Muscle layer of colon (tissue), 2 donors: ENCODE results near the gene SVIL.
"Not testable (repeated sequence)": the region's sequence is repeated elsewhere in the genome, so short reads cannot be mapped to it uniquely, and the experiment has no call there.

ENCODE experiments used
- H3K27ac ChIP-seq: one replicate; pipeline ENCODE4 v1.7.0; 2013; ENCODE audit warnings: low read depth, mild to moderate bottlenecking, low read length, moderate library complexity
- H3K27me3 ChIP-seq, 2 donors: one replicate each; pipeline ENCODE4 v1.7.0; 2013; ENCODE audit warnings: low read length in 2 of 2, mild to moderate bottlenecking in 2 of 2; ENCODE audit not compliant: insufficient read depth in 2 of 2, control insufficient read depth in 1 of 2
- H3K36me3 ChIP-seq: one replicate; pipeline ENCODE4 v1.7.0; 2013; ENCODE audit warnings: mild to moderate bottlenecking, low read length; ENCODE audit not compliant: insufficient read depth
- H3K4me1 ChIP-seq: one replicate; pipeline ENCODE4 v1.7.0; 2013; ENCODE audit warnings: mild to moderate bottlenecking, low read length; ENCODE audit not compliant: insufficient read depth
- H3K4me3 ChIP-seq, 2 donors: one replicate each; pipeline ENCODE4 v1.7.0; 2013; ENCODE audit warnings: low read length in 2 of 2, low read depth in 1 of 2, mild to moderate bottlenecking in 1 of 2, moderate library complexity in 1 of 2
- H3K9ac ChIP-seq: one replicate; pipeline ENCODE4 v1.7.0; 2013; ENCODE audit warnings: low read length
- H3K9me3 ChIP-seq: one replicate; pipeline ENCODE4 v1.7.0; 2013; ENCODE audit warnings: mild to moderate bottlenecking, low read length
- donor health status: abdominal sarcoma.
- donor health status: Adenocarcinoma of cecum.

The SVIL gene

GRCh38 chr10:29472301-29473086 is 162.3 kb downstream of the SVIL start:
- Histone ChIP-seq H3K27me3 (no peaks in the 10 kb centered on the region), H3K4me1 (peaks cover 38% of the 10 kb centered on the region), H3K36me3 (peaks cover 86% of the 10 kb centered on the region), H3K4me3 (no peak overlapping the region), H3K9me3 (no peaks in the 10 kb centered on the region), H3K9ac (no peak overlapping the region), H3K27ac (no peak overlapping the region)

GRCh38 chr10:29471544-29471859 is 163.3 kb downstream of the SVIL start:
- H3K27me3 ChIP-seq = no peaks in the 10 kb centered on the region
- no peak overlapping the region for H3K4me3 ChIP-seq
- peaks cover 88% of the 10 kb centered on the region for H3K36me3 ChIP-seq
- H3K4me1 ChIP-seq = peaks cover 32% of the 10 kb centered on the region
- H3K9me3 ChIP-seq = no peaks in the 10 kb centered on the region
- no peak overlapping the region for H3K9ac ChIP-seq
- H3K27ac ChIP-seq = peak overlapping the region; percentile 30

DNA sequence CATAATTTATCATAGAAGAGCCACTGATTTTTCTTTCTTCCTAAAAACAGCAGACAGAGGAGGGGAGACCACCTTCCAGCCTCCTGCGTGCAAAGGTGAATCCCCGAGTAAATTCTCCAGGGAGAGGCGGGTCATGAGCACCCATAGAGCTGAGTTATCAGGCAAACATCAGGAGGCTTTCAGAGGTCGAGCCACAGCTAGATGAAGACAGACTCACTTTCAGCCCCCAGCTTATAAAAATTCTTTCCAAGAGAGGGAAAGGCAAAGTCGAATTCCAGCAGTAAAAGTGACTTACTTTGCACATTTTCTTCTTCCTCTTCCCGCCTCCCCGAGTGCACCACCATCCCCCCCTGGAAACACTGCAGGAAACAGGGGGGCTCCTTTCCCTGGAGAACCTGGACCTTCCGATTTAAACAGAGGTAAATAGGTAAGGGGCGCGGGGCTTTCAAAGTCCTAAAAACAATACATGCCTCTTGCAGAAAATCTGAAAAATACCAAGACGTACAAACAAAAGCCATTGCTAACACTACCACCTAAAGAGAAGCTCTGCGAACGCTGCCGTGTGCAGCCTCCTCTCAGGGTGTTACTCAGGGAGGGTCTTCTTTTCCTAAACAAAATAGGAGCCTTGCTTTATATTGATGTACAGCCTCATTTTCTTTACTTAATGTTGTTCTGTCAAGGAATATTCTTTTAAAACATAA is 163.8 kb downstream of the SVIL start:
- H3K4me3 ChIP-seq = no peak overlapping the region
- peaks cover 88% of the 10 kb centered on the region for H3K36me3 ChIP-seq
- H3K9ac ChIP-seq = no peak overlapping the region
- no peaks in the 10 kb centered on the region for H3K9me3 ChIP-seq
- peaks cover 32% of the 10 kb centered on the region for H3K4me1 ChIP-seq
- H3K27ac ChIP-seq = peak overlapping the region; percentile 24
- H3K27me3 ChIP-seq = no peaks in the 10 kb centered on the region

DNA sequence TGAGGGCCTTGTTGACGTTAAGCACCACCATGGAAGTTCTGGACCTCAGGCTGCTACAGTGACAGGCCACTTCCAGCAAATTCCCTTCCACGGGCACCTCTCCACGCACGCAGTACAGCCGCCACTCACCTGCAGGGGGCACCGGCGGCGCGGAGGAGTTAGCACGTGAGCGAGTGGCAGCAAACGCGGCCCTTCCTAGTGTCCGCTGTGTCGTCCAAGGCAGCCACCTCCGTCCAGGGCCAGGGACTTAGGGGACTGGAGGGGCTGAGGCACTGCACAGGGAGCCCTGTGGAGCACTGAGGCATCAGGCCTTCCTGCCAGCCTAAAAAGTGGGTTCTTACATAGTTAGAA is 164.4 kb downstream of the SVIL start:
- Histone ChIP-seq H3K36me3 (peaks cover 88% of the 10 kb centered on the region), H3K4me1 (peaks cover 32% of the 10 kb centered on the region), H3K9ac (no peak overlapping the region), H3K27me3 (no peaks in the 10 kb centered on the region), H3K4me3 (no peak overlapping the region), H3K9me3 (no peaks in the 10 kb centered on the region), H3K27ac (no peak overlapping the region)

DNA sequence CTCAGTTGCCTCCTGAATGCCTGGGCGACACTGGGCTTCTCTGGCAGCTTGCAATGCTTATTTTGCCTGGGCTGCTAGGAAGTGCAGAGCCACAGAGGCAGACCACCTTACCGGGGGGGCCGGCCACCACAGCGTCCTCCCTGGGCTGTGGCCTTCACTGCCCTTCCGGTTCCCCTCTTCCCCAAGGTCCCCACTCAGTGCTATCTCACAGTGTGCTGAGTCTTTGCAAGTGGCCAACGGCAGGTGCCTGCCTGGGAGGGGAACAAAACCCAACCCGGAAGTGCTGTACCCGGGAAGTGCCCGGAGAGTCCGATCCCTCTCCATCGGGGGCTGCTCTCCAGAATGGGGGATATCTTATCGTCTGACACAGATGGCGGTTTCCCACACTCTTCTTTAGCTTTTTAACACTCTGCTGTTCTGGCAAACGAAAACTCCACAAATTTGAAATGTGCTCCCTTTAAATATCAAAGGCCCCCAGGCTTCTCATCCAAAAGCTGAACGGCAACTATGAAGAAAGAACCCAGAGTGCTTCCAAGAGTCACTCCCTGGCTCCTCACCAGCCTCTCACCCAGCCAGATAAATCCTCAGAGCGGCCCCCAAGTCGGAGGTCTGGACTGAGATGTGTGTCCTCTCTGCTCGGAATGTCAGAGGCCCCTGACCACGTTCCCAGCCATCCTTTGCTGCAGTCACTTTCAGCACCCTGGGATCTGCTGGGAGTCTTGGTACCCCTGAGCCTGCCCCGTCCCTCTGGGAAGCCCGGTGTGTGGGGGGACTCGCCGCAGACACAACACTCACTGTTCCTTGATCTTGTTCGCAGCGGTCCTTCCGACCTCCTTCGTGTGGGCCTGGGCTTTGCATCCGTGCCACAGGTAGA is 165.1 kb downstream of the SVIL start:
- H3K36me3 ChIP-seq = peaks cover 90% of the 10 kb centered on the region
- no peaks in the 10 kb centered on the region for H3K9me3 ChIP-seq
- H3K27me3 ChIP-seq = no peaks in the 10 kb centered on the region
- no peak overlapping the region for H3K27ac ChIP-seq
- H3K4me3 ChIP-seq = no peak overlapping the region
- no peak overlapping the region for H3K9ac ChIP-seq
- peaks cover 29% of the 10 kb centered on the region for H3K4me1 ChIP-seq

DNA sequence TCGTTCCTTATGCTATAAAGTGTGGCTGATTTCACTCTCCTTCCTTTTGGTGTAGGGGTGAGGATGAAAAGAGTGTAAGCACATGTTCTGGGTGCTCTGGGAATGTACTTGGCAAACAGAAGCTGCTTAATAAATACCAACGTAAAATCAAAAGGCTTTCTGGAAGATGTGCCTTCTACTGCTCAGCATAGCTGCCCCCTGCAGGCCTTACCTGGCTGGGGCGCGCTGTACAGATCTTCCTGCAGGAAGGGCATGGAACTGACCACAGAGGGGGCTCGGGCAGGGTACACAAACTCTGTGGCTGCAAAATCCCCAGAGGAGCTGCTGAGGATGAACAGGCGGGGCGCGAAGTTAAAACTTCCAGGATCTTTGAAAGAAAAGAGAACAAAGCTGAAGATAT is 169.4 kb downstream of the SVIL start:
- Histone ChIP-seq H3K9ac (no peak overlapping the region), H3K4me3 (no peak overlapping the region), H3K27me3 (no peaks in the 10 kb centered on the region), H3K27ac (no peak overlapping the region), H3K36me3 (peaks cover 94% of the 10 kb centered on the region), H3K9me3 (no peaks in the 10 kb centered on the region), H3K4me1 (peaks cover 3% of the 10 kb centered on the region)

GRCh38 chr10:29464671-29465171 is 170.1 kb downstream of the SVIL start:
- H3K4me3 ChIP-seq, H3K4me1 ChIP-seq, H3K27ac ChIP-seq, H3K9ac ChIP-seq, H3K9me3 ChIP-seq, H3K27me3 ChIP-seq: not testable (repeated sequence)
- H3K36me3 ChIP-seq = peaks cover 94% of the 10 kb centered on the region

DNA sequence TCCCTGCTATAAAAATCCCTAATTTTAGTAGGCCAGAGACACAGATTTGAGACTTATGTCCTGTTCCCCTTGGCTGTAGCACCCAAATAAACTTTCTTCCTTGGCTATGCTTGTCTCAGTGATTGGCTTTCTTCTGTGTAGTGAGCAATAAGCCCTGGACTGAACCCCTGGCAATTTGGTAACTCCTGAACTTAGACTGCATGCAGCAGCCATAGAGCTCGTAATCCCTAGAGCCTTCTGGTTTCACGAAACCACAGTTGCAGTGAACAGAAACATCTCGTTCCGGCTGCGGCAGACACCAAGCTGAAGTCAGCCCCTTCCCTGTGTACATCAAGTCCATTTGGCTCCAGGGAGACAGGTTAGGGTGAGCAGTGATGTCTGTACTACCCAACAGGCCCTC is 173.7 kb downstream of the SVIL start:
- H3K36me3 ChIP-seq = peaks cover 84% of the 10 kb centered on the region
- H3K27ac ChIP-seq = no peak overlapping the region
- H3K4me3 ChIP-seq = no peak overlapping the region

GRCh38 chr10:29458190-29458589 is 176.6 kb downstream of the SVIL start:
- not testable (repeated sequence) for H3K27ac ChIP-seq, H3K9ac ChIP-seq, H3K4me1 ChIP-seq, H3K27me3 ChIP-seq, H3K9me3 ChIP-seq, H3K4me3 ChIP-seq
- H3K36me3 ChIP-seq = peaks cover 58% of the 10 kb centered on the region

More for the DNA sequence above, 173.7 kb downstream of the SVIL start:
- Histone ChIP-seq H3K27me3 (no peaks in the 10 kb centered on the region), H3K9ac (no peak overlapping the region), H3K4me1 (no peaks in the 10 kb centered on the region), H3K9me3 (no peaks in the 10 kb centered on the region)

- Histone ChIP-seq H3K9me3 (no peaks in the 10 kb centered on the region), H3K4me3 (no peak overlapping the region), H3K27ac (no peak overlapping the region), H3K4me1 (no peaks in the 10 kb centered on the region), H3K36me3 (peaks cover 28% of the 10 kb centered on the region), H3K27me3 (no peaks in the 10 kb centered on the region), H3K9ac (no peak overlapping the region)
These were observed 179.7 kb downstream of the SVIL start for GRCh38 chr10:29455095-29455494.

GRCh38 chr10:29454250-29454649 is 180.5 kb downstream of the SVIL start:
- Histone ChIP-seq H3K4me3 (no peak overlapping the region), H3K36me3 (peaks cover 21% of the 10 kb centered on the region)

More at GRCh38 chr10:29454250-29454649, 180.5 kb downstream of the SVIL start:
- Histone ChIP-seq H3K4me1 (no peaks in the 10 kb centered on the region), H3K9ac (no peak overlapping the region), H3K9me3 (no peaks in the 10 kb centered on the region), H3K27ac (no peak overlapping the region), H3K27me3 (no peaks in the 10 kb centered on the region)
